DMS79 (cell line): ENCODE results near the gene CTSW.
"Not testable (repeated sequence)": the region's sequence is repeated elsewhere in the genome, so short reads cannot be mapped to it uniquely, and the experiment has no call there.

Experiments
- DNase-seq: peaks from one replicate; lab custom pipeline; 2025; lab: John Stamatoyannopoulos, UW

CTSW gene

DNA sequence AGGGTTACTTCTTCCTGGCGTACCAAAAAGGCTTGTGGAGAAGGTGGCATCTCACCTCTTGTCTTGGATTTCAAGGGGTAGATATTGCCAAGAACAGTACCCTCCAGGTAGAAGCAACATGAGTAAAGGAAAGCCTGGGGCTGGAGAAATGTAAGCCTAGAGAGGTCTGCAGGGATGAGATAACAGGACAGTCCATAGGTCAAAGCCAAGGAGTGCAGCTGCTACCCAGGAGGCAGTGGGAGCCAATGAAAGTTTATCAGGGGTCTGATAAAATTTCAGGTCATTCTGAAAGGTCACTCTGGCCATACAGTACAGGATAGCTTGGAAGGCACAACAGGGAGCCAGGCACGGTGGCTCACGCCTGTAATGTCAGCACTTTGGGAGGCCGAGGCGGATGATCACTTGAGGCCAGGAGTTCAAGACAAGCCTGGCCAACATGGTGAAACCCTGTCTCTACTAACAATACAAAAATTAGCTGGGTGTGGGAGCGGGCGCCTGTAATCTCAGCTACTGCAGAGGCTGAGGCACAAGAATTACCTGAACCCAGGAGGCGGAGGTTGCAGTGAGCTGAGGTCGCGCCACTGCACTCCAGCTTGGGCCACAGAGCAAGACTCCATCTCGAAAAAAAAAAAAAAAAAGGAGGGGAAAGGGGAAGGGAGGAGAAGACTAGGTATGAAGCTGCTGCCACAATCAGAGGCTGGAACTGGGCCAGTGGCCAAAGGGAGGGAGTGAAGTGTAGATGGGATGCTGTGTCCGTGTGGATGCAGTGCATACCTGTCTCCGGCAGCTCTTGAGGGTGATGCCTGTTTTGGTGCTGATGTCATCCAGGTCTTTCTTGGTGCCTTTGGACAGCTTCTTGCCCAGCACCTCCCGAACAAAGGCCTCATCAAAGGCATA lies 7.4 kb downstream of the CTSW start:
- DNase-seq: no peak

DNA sequence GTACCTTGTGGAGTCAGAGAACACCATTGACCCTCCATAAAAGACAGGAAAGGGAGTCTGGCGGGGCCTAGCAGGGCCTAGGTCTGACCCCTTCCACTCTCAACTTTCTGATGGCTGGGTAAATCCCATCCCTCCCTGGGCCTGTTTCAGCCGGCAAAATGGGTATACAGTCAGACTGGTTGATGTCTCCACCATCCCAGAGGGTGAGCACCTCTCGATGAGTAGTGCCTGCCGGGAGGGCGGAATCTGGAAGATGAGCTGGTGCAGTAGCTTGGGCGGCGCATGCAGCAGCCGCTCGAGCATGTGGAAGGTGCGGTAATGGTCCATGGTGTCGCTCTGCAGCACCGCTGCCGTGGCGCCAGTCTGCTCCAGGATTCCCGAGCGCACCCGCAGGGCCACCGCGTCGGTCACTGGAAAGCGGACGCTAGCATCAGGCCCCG lies 8.1 kb downstream of the CTSW start:
- DNase-seq: no peak

DNA sequence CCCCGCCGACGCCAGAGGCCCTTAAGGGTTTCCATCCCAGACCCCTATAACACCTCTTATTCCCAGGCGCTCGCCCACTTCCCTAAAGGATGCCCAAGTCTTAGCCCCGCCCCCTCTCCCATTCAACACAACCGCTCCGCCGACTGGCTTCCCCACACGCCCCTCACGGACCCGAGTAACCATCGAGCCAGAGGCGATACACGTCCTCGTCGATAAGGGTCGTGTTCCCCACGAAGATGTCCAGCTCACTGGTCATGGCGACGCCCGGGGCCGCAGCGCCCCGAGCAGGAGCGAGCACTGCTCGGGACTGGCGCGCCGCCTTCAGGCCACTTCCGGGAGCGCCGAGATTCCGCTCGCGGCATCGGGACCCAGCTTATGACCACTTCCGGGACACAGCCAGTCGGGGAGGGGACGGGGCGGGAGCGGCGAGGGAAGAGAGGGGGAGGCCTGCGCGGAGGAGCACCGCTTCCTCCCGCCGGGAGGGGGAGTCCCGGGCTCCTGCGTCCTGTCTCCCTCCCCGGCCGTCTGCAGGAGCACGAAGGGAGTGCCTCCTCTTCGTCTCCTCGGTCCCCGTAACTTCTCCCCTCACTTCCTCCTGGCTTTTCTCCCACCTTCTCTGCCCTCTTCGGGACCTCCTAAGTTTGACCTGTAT lies 8.7 kb downstream of the CTSW start, which contains the start of gene FIBP:
Gene FIBP (minus strand): TSS at position 309 of the 652 bp plus-strand sequence. CDS start 53 bp downstream, at position 256.
- DNase-seq: peak; percentile 91

DNA sequence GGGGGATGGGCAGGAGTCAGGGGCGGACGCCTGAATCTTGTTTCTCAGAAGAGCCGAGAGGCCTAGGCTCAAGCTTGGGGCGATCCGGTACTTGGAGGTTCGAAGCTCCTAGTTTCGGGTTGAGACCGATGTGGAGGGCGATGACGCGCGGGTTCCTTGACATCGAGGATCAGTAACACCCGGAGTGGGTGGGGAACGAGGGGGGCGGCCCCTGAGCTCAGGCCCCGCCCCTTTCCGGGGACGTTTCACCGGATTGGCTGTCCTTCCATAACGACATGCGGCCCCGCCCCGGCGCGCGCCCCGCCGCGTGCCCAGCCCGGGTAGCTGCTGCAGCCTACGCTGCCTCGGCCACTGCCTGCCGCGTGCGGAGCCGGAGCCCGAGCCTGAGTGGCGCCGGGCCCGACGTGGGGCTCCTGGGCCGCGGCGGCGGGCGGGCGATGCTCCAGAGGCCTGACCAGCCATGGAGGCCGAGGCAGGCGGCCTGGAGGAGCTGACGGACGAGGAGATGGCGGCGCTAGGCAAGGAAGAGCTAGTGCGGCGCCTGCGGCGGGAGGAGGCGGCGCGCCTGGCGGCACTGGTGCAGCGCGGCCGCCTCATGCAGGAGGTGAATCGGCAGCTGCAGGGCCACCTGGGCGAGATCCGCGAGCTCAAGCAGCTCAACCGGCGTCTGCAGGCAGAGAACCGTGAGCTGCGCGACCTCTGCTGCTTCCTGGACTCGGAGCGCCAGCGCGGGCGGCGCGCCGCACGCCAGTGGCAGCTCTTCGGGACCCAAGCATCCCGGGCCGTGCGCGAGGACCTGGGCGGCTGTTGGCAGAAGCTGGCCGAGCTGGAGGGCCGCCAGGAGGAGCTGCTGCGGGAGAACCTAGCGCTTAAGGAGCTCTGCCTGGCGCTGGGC lies 10.9 kb downstream of the CTSW start, which contains the start of gene CCDC85B:
Gene CCDC85B (plus strand): TSS at position 350 of the 895 bp plus-strand sequence. CDS start 111 bp downstream, at position 461.
- peak; percentile 89 for DNase-seq

DNA sequence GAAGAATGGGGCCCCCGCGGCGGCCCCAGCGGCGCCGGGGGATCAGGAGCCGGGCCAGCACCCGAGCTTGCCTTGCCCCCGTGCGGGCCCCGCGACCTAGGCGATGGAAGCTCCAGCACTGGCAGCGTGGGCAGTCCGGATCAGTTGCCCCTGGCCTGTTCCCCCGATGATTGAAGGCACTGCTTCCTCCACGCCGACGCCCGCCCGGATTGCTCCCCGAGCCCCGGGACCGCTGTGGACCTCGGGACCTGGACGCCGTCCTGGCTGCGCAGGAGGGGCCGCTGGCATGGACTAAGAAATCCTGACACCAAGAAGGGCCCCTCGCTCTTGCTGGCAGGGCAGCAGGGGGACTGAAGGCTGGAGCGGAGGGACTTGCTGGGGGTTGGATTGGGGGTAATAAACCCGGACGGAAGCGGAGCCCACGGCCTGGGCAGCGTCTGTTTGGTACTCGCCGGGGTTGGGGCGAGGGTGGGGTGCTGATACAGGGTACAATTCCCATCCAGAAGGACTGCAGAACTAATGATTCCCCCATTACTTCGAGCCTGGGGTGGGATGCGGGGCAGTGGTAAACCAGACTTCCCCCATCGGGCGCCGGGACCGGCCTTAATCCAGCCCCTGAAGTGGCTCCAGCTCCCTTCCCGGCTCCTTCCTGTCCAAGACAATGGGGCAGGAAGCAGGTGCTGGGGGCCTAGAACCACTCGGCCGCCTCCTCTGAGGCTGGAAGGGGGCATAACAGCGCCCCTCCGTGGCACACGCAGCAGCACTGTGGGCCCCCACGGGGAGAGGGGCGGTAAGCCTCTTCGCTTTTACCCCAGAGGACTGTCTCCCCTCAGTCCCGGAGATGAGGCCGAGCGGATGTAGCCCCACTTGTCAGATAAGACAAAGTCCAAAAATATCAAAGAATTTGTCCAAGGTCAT lies 11.8 kb downstream of the CTSW start:
- DNase-seq: no peak

DNA sequence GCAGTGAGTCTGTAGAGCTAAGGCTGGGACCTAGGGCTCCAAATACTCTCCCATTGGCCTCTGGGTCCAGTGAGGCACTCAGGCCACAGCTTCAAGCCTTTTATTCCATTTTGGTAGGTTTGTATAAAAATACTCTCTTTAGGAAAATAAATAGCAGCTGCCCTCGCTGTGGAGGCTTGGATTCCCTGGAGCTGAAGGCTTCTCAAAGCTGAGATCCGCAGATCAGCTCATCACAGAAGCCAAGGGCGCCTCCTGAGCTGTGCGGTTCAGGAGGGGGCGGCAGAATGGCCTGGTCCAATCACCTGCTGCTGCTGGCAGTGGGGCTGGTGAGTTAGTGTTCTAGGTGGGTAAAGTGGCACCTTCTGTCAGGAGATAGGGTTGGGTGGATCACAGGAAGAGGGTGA lies 12.5 kb downstream of the CTSW start:
- not testable (repeated sequence) for DNase-seq

DNA sequence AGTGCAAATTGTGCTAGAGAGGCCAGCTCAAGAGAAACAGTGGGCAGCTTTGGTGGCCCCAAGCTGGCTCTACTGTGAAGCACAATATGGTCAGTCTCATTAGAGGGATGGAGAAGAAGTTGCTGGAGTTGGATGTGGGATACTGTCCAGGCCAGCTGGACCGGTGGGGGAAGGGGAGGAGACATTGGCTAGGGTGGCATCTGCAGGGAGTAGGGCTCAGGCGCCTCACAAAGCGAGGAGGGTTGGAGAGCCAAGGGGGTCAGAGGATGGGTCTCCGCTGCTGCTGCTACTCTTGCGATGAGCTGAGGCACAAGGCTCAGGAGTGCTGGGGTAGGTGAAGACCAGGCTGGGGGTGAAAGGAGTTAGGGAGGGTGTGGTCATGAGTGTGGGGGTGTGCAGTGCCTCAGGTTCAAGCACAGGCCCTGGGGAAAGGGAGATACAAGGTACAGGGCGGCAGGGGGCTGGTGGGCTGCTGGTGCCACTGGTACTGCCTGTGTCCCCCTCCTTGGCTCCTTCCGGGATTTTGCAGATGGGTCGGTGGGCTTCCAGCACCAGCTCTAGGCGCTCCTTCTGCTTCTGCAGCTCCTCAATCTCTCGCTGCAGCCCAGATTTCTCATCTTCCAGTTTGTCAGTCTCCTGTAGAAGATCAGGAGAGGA lies 13.2 kb downstream of the CTSW start:
- DNase-seq: no peak

DNA sequence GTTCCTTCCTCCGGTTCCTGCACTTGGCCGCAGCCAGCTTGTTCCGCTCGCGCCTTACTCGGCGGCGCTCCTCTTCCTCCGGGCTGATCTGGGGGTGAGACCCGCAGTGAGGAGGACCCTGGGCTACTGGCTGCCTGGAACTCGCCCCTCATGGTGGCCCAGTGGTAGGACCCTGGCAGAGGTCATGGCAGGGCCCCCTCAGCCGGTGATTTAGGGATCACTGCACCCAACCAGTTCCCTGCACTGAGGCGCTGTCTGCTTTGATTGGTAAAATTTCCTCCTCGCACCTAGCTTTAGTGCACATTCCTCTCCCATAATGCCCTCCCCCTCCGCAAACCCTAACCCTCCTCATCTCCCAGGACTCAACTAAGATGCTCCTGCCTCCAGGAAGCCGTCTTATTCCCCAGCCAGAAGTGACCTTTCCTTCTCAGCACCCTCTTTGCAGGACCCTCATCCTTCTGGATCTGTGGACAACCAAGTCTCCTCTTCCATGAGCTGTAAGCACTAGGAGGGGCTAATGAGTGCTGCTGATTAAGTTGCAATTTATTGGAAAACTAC lies 14.5 kb downstream of the CTSW start:
- no peak for DNase-seq

DNA sequence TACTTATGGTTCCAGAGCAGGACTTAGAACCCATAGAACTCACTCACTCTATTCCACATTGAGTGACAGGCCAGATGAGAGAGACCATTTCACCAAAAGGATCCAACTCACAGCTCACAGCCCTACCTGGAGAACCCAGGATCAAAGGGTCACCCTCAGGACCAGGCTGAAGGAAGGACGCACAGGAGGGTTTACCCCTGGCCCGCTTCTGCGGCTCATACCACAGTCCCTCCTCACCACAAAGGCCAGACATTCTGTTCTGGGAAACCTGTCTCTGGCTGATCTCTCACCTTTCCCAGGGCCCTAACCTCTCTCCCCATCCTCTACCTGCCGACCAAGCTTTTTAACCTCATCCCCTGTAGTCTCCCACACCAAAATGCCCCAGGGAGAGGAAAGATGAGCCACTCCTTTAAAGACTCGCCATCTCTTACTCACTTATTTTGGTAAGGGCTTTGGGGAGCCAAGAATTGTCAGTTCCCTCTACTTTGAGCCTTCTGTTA lies 15.9 kb downstream of the CTSW start:
- DNase-seq: no peak

DNA sequence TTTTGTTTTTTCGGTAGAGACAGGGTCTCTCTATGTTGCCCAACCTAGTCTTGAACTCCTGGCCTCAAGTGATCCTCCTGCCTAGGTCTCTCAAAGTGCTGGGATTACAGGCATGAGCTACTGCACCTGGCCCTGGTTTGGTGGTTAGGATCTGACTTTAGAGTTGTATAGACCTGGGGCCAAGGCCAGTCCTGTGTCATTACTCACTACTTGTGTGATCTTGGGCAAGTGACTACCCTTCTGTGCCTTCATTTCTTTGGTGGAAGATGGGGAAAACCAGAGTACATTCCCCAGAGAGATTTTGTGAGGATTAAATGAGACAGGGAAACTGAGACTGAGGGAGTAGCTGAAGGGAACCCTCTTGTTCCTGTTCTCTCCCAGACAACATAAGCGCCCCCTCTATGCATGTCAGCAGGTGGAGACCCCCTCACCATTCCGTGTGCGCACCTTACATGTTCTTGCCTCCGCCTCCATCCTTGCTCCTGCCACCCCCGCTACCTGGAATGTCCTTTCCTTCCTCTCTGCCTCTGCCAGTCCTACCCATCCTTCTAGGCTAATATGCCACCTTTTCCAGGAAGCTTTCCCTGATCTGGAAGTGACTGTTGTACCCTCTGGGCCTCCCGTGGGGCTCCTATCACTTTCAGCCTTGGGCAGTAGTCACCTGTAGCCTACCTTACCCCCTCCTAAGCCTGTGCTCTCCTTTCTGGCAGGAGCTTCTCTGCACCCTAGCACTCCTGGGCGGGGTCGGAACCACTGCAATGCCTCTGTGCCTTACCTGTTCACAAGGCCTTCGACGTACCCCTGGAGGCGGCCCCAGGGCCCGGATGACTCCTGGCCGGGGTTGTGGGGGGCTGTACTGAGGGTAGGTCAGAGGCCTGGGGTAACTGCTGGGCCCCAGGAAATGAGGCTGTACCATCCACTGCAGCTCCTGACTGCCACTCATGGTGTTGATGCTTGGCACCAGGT lies 16.7 kb downstream of the CTSW start:
- no peak for DNase-seq

DNA sequence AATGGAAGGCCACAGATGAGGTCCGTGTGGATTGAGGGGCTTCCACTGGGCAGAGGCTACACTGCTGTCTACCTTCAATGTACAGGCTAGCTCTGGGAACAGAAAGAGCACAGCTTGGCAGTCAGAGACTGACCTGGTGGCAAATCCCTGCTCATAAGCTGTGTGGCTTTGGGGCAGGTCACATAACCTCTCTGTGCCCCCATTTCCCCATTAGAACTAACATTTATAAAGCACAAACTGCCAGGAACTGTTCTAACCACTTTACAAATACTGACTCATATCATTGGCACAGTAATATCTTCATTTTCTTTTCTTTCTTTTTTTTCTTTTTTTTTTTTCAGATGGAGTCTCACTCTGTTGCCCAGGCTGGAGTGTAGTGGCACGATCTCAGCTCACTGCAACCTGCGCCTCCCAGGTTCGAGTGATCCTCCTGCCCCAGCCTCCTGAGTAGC lies 17.4 kb downstream of the CTSW start:
- DNase-seq: no peak

DNA sequence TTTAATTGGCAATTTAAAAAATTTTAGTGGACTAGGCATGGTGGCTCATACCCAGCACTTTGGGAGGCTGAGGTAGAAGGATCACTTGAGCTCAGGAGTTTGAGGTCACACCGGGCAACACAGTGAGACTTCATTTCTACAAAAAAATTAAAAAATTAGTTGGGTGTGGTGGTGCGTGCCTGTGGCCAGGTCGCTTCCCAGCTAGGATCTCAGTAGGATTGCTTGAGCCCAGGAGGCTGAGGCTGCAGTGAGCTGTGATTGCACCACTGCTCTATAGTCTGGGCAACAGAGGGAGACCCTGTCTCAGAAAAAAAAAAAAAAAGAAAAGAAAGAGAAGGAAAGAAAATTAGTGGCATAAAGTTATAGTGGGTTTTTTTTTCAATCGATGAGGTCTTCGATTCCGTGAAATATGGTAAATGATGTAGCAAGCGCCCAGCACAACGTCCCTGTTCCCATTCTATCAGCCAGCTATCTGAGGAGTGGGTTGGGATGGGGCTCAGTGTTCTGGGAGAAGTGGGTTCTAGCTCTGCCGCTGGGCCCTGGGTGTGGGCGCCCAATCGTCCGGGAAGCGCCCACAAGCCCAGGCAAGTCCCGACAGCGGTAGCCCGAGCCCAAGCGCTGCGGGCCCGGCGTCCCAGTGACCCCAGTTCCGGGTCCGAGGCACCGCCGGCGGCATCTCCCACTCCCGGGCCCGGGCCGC lies 19.2 kb downstream of the CTSW start:
- DNase-seq: no peak

DNA sequence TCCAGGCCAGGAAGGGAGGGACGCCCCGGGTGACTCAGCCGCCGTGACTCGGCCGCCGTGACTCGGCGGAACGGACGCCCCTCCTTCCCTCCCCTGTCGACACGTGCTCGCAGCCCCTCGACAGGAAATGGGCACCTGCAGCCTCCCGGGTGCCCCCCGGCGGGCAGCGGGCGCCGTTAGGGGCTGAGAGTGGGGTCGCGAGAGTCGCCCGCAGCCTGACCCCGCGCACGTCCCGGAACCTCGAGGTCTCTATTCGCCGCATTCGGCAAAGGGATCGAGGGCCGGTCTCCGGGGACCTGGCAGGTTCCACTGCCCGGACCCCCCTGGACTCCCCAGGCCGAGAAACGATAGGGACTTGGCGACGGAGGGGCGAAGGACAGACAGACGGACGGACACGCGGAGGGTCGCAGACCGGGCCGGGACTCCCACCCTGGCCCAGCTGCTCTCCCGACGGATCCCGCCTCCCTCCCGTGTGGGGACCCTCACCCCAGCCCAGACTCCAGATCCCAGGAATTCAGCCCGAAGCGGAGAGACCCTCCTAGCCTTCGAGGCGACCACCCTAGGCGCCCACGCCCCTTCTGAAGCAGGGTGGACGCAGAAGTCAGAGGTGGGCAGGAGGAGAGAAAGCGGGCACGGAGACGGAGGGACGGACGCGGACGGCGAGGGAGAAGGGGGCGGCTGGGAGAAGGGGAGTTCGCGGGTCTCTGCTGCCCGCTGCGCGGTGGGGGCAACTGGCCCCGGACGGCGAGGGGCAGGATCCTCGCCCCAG lies 19.9 kb downstream of the CTSW start:
- no peak for DNase-seq

DNA sequence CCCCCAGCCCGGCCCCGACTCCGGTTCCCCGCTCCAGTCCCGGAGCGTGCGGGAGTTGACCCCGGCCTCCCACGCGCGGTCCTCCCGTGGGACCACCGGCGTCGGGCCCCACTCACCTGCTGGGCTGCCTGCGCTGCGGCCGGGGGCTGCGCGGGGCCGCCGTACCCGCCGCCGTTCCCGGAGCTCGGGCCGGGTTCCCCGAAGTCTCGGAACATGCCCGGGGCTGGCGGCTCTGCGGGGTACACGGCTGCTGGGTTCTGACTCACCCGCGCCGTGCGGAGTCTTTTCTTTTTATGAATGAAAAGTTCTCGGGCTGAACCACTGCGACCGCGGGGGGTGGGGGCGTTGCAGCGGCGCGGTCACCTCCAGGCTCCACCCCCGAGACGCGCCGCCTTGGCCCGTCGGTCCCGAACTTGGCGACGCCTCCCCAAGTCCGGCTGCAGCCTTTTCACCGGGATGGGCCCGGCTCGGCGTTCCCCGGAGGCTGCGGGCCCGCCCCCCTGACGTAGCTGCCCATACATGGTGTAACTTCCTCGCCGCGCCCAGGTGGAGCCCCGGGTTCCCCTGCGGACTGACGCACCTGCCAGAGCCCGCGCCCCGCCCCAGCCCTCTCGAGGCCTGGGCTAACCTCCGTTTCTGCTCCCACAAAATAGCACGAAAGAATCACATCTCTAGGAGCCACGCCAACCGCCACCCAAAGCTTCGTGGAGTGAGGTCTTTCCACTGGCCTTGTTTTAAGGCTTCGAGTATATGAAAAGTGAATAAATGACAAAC lies 20.7 kb downstream of the CTSW start, which contains the start of gene FOSL1:
Gene FOSL1 (minus strand): TSS at position 264 of the 774 bp plus-strand sequence. CDS start 49 bp downstream, at position 215.
- peak; percentile 56 for DNase-seq

DNA sequence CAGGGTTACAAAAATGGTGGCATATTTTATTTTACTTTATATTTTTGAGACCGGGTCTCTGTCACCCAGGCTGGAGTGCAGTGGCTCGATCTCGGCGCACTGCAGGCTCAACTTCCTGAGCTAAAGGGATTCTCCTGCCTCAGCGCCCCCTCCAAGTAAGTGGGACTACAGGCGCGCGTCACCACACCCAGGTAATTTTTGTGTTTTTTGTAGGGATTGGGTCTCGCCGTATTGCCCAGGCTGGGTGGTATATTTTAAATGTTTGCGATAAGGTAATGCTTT lies 21.2 kb downstream of the CTSW start:
- DNase-seq: no peak

DNA sequence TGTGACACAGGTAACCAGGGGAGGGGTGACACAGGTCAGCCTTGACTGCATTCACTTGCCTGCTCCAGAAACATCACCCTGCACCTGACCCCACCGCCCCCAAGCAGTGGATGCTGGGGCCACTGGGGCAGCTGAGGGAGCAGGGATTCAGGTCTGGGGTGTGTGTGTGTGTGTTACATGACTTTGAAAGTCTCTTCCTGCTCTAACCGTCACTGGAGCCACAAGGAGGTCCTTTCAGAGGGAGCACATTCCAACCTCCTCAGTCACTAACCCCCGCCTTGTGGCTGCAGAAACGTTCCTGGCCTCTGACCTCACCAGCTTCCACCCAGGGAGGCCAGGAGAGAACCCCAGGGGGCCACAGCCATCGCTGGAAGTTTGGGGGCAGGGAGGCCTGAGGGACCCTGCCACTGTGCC lies 23.4 kb downstream of the CTSW start:
- no peak for DNase-seq
